Dermis blood vessel endothelial cell (primary cell): ENCODE measurements around the gene CLIC3. TPM values are rescaled to one million over a fixed set of nuclear protein-coding genes. Genes with fewer than 3 reads are reported as not detected.

Experiments
- DNase-seq: peaks from one replicate; pipeline ENCODE4 v3.0.0; 2010
- total RNA-seq: library from RNA; depleted of rRNA; stranded (reverse); fragments of >200 nt; gene quantifications from 2 replicates; pipeline ENCODE4 v1.2.3, GENCODE V29; 2014

The CLIC3 gene
- total RNA-seq, 1 donor from 2014 or later = not detected

DNA sequence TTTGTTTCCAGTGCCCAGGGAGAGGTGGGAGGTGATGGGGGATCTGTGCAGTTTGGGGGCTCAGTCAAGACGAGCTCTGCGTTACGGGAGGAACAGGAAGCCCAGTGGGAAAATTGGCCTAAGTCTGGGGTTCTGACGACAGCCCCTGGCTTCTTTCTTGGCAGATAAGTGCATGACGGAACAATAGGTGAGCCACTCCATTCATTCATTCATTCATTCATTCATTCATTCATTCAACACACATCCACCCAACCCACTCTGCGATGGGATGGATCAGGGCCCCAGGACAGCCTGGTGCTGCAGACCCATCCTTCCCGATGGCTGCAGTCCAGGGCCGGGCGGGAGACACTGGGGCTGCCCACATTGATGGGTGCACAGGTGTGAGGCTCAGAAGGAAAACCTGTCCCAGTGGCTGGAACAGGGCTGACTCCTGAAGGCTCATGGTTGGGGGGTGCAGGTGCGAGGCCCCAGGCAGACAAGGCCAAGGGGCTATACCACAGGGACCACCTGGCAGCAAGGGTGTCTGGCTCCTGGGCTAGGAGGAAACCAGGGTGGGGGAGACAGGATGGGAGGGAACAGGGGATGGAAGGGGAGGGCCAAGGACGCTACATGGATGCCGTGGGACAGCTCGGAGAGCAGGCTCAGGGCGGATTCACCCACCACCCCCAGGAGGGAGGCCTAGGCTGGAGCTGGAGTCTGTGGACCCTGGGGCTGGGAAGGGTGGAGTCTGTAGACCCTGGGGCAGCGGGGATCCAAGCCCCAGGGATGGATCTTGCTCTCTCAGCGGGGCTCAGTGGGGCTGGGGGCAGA lies 15.5 kb downstream of the CLIC3 start:
- no peak for DNase-seq

DNA sequence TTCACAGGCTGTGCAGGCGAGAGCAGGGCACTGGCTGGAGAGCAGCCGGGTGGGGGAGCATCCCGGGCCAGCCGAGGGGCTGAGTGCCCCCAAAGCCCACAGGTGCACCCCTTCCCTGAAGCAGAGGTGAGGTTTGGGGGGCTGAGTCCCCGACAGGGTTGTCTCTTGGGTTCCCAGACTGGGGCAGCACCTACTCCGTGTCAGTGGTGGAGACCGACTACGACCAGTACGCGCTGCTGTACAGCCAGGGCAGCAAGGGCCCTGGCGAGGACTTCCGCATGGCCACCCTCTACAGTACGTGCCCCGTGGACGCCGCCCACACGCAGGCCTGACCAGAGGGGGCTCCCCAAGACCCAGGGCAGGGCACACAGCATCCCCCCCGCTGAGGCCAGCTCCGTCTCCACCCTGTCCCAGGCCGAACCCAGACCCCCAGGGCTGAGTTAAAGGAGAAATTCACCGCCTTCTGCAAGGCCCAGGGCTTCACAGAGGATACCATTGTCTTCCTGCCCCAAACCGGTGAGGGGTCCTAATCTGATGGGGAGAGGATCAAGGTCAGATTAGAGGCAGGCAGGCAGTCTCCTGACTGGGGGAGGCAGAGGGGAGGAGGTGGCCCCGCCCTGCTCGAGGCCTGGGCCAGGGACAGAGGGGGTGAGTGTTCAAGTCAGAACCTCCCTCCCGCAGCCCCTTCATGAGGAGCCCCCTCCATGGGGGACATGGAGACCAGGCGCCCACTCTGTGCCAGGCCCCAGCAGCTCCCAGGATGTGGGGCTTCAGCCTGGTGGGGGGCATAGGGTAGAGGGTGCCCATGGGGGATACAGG lies 16.4 kb downstream of the CLIC3 start:
- DNase-seq = no peak

DNA sequence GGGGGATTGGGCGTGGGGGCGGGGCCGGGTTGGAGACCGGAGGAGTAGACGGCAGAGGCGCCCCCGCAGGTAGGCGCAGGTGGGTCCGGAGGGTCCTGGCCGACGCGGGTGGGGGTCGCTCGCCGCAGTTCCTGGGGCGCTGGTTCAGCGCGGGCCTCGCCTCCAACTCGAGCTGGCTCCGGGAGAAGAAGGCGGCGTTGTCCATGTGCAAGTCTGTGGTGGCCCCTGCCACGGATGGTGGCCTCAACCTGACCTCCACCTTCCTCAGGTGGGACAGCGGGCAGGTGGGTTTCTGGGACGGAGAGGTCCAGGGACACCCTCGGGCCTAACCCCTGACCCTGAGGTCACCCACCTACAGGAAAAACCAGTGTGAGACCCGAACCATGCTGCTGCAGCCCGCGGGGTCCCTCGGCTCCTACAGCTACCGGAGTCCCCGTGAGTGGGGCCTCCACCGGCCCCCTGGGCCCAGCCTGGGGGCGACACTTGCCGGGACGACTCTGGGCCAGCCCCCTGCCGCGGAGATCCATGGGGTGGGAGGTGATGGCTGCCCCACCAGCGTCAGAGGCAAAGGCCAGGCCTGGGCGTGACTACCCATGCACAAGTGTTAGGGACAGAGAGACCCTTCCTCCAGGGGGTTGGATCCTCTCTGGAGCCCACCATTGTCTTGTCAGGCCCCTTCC lies 17.4 kb downstream of the CLIC3 start:
- DNase-seq = no peak

DNA sequence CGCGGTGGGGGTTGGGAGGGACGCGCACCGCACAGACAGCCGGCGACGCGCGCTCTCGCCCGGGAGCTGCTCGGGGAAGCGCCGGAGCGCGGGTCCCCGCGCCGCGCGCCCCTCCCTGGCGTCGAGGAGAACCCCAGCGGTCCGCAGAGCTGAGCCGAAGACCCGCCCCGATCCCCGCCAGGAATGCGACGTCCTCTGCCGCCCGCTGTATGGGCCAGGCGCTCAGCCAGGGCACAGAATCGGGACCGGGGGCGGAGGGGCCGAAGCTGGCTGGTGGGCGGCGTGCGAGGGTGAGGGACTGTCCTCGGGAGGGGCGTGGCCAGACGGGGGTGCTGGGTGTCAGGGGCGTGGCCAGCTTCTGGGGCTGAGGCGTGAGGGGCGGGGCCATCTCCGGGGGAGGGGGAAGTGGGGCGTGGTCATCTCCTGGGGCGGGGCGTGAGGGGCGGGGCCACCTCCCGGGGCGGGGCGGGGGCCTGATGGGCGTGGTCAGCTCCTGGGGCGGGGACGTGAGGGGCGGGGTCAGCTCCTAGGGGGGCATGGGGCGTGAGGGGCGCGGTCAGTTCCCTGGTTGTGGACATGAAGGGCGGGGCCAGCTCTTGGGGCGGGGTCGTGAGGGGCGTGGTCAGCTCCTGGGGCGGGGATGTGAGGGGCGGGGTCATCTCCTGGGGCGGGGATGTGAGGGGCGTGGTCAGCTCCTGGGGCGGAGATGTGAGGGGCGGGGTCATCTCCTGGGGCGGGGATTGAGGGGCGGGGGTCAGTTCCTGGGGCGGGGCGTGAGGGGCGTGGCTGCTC lies 18.1 kb downstream of the CLIC3 start:
- peak; percentile 54 for DNase-seq

DNA sequence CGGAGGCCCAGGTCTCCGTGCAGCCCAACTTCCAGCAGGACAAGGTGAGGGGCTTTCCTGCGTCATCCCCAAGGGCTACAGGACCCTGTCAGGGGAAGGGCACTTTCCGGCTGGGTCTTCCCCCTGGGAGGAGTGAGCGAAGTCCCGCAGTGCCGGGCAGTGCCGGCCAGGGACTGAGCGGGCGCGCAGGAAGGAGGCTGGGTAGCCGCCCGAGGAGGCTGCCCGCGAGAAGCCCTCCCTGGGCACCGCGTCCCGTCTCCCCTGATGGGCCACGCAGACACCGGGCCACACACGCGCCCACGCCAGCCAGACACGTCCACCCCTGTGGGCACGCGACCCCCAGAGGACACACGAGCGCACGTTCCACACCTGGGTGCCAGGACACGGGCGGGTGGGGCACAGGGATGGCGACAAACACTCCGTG lies 18.7 kb downstream of the CLIC3 start:
- DNase-seq = no peak

DNA sequence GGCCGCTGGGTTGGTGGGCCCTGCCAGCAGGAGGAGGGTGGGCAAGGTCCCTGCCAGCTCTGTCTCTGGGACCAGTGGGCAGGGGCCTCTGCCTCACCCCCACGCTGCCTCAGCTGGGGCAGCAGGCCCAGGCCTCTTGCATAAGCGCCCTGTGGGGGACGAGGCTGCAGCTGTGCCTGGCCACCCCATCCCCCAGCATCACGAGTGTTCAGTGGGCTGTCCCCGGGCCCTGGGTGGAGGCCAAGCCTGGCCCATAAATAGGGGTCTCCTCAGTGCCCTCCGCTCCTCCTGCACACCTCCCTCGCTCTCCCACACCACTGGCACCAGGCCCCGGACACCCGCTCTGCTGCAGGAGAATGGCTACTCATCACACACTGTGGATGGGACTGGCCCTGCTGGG lies 19.1 kb downstream of the CLIC3 start, which contains the start of gene PTGDS:
PTGDS (plus strand) TSS at position 282 of the 400 bp plus-strand sequence; CDS start at position 357, 75 bp downstream.
- no peak for DNase-seq

DNA sequence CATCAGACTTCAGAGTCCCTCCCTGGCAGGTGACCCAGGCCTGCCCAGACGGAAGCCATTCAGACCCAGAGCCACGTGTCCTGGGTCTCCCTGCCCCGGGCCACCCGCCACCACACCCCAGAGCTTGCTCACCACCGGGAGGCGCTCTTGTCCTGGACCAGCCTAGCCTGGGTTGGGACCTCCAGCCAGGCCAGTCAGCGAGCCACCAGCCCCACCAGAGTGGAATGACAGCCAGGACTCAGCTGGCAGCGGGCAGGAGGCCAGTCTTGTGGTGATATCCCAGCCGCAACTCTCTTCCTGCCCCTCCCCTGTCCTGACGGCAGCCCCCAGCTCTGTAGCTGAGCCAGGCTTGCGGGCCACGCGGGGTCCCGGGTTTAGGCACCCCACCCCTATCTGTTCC lies 20.7 kb downstream of the CLIC3 start:
- DNase-seq = peak; percentile 51

DNA sequence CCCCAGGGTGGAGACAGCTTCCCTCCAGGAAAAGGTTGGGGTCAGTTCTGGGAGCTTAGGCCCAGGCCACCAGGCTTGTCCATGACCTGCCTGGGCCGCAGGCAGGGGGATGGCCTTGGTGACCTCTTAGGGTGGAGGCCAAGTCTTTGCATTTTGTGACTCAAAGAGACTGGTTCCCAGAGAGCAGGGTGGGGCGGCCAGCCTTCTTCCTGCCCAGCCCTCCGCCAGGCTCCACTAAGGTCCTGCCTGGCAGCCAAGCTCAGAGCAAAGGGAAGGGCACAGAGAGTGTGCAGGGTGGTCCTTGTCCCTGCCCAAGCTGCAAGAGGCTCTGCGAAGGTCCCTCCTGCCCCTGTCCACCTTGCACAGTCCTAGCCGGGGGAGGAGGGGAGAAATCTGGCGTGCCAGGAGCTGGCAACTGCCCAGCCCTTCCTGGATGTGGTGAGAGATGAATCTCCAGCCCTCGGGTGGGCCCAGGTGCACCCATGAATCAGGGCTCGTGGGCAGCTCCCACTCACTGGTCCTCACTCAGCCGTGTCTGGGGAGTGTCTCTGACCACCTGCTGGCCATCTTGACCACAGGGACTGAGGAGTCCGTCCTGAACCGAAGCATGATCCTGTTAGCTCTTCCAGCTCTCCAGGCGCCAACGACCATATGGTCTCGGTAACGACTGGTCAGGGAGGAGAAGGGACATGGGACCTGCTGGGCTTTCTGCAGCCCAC lies 21.4 kb downstream of the CLIC3 start:
- no peak for DNase-seq

DNA sequence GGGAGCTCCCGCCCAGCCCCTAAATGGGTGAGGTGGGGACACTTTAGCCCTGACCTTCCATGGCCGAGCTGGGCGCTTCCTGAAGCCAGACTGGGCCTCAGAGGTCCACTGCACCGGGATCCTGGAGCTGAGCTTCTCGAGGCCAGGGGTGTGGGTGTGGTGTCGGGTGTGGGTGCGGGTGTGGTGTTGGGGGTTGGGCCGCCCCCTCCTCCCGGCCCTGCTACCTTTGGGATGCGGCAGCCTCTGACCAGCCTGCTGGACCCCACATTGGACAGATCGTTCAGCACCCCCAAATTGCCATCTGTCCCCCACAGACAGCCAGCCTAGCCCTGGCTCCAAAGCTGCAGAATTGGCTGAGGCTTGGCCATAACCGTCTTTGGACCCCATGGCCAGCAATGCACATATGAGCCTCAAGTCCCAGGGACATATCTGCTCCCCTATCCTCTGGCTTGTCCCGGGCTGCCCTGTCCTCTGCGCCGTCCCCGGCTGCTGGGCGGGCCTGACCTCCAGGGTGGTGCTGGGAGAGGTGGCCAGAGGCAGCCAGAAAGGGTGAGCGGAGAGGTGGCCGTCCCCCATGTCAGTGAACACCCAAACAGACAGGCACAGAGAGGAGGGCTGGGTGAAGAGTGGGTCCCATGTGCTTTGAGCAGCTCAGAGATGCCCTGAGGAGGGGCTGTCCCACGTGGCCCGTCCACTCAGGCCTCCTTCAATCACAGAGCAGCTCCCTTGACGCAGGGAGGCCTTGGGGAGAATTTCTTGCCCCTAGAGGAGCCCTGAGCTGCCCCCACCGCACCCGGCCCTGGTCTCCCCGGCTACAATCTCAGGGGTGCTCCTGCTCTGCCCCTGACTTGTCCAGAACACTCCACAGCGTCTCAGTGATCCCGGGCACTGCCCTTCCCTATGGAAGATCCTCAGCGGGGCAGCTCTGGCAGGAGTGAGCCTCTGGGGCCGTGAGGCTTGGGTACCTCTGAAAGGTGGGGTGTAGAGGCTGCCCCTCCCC lies 22.4 kb downstream of the CLIC3 start:
- no peak for DNase-seq

DNA sequence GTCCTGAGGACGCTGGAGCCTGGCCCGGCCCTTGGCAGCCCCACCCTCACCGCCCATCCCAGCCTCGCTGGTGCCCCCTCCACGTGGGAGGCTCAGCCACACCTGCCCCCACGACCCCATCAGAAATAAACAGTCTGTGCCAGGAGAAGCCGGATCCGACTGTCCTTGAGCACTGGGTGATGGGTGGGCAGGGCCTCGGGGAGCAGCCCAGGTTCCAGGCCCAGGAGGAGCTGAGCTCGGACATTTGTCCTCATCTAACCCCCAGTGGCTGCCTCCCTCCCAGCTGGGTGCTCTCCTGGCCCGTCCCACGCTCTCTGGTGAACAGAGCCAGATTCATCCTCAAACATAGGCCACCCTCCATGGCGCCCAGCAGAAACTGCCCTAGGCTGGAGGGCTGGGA lies 23.6 kb downstream of the CLIC3 start:
- no peak for DNase-seq

DNA sequence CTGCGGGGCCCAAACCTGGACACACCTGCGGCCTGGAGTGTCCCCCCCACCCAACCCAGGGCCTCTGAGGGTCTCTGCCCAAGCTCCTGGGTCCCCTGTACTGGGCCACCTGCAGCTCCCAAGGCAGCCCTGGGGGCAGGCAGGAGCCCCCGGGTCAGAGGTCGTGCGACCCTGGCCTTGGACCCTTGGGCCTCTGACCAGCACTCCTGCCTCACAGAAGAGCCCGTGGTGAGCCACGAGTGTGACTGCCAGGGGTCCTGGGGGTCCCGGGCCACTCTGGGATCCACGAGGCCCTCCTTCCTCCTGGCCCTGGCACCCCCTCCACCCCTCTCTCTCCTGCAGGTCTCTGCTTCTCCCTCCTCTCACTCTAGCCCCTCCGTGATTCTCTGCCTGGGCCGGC lies 24.0 kb downstream of the CLIC3 start:
- DNase-seq = no peak

DNA sequence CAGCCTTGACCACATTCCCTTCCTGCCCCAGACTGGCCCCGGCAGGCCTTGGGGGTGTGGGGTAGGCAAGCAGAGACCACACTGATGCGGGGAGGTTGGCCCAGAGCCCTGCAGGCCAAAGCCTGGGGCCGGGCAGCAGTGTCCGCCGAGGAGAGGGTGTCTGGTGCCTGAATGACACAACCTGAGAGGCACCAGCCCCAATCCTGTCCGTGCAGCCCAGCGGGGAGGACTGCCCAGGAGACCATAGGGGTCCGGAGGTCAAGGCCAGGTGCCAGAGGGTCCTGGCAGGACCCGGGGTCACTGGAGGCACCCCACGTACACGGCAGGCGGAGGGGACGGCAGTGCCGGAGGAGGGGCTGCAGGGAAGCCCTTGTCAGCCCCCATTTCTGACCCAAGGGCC lies 24.6 kb downstream of the CLIC3 start:
- DNase-seq = no peak

DNA sequence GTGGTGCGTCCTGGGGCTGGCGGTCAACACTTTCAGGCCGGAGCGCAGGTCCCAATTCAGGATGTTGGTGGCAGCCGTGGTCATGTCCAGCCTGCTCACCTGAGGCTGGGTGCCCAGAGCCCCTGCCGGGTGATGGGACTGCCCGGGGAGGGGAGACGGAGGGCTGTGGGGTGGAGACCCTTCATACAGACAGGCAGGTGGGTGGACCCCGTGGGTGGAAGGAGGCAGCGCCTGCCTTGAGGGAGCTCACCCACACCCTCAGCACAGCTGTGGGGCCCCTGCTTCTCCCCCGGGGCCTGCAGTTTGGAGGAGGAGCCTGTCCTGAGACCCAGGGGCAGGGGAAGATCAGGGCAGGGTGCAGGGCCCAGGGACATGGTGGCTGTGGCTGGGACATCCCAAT lies 26.0 kb downstream of the CLIC3 start:
- DNase-seq = no peak

DNA sequence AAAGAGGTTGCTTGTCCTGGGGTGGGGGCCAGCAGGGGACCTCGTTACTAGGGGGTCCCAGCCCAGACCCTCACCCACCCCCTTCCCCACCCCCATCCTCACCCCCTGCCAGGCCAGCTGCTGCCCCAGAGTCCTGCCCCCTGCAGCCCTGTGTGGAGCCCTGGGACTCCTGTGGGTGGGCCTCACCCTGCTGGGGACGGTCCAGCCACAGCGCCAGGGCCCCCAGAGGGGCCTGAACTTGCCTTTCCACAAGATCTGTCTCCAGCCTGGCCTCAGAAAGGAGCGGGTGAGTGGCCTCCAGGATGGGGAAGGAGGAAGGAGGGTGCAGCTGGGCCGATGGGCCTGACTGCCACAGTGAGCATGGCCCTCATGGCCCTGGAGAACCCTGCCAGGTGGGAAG lies 26.6 kb downstream of the CLIC3 start:
- DNase-seq = no peak

DNA sequence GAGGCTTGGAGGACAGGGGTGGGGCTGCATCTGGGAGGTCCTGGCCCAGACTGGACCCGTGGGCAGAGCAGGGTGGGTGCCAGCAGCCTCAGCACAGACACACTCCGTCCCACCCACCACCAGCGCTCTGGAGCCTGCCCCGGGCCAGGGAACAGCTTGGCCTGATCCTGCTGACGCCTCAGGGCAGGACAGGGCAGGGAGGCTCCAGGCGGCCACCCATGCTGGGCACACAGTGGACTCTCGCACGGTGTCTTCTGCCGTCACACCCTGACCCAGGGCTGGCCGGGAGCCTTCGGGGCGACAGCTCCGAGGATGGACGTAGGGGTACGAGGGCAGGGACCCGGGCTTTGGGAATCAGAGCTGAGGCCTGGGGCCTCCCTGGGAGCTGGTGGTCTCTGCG lies 27.2 kb downstream of the CLIC3 start:
- no peak for DNase-seq

DNA sequence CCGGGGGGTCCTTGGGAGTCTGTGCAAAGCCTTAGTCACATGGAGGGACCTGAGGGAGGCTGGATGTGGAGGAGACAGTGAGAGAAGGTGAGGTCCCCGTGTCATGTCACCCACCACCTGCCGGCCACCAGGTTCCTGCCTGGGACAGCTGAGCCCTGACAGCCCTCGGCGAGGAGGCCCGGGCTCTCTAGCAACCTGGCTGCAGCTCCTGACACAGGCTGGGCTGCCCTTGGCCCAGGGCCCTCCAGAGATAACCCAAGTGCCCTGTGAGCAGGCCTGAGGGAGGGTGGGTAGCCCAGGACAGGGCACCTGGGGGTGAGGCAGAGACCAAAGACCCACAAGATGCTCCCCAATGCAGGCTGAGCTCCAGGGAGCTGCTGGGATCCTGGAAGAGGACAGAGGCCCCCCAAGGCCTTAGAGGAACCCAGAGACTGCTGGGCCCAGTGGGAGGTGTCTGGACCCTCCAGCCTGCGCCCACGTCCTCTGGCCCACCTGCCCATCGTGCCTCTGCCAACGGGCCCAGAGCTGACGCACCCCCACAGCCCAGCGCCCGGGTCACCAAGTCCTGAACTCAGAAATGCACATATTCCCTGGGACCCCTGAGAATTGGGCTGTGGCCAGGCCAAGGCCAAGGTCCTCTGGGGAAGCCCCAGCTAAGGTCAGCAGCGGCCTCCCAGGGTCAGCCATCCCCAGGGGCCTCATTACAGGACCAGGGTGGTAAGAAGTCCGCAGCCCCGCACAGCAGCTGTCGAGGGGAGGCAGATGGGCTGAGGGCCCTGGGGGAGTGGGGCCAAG lies 27.8 kb downstream of the CLIC3 start:
- no peak for DNase-seq

DNA sequence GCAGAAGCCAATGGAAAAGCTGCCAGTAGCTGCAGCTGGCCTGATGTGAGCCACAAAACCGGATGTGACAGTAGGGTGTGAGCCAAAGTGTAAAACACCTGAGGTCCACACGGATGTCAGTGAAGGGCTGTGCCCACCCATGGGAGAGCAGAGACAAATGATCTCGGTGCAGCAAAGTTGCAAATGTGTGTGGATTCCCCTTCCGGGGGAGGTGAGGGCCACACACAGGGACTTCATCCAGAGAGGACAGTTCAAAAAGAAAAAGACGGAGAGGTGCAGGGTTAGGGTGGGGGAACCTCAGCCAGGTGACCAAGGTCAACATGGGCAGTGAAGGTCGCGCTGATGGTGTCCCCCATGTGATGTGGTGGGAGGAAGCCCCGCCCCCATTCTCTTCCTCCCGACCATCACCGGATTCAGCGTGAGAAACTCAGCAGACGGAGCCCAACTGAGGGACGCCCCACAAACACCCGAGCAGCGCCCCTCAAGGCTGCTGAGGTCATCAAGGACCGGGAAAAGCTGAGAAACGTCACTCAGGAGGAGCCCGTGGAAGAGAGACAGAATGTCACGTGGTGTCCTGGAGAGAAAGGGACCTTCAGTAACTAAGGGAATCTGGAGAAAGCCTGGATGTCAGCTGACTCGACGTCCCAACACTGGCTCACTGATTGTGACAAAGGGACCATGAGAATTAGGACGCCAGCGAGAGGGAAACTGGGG lies 30.4 kb downstream of the CLIC3 start:
- peak; percentile 9 for DNase-seq

DNA sequence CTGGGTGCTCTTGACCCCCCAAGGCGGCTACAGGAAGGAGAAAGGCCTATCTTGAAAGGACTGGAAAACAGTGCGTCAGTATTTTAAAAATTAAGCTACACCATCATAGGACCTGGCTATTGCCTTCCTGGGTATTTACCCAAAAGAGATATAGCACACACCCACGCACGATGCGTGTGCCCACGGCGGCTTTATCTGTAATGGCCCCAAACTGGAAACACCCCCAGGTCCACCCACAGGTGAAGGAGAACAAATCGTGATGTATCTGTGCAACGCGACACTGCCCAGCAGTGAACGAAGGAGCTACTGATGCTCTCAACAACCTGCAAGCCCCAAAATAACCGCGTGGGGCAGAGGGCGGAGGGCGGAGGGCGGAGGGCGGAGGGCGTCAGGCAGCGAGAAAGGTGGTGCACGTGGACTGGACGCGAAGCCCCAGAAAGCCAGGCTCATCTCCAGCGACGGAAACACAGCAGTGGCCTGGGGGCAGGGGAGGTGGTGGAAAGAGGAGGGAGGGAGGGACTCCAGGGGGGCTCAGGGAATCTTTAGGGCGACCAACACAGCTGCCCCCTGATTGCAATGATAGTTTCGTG lies 31.4 kb downstream of the CLIC3 start:
- no peak for DNase-seq
